Stimulated activated naive B cell treated with anti-CD40 and anti-IgM and Interleukin-4, amounts not matched to agents 10 μg/mL and 1 μg/mL and 100 μg/mL, for 72 hours (primary cell): ENCODE data around the gene ZBTB16.

ENCODE experiments used
- ATAC-seq, 2 donors: fragments of 150-1000 bp; cut with Tn5 transposase; replicated peaks; 2 replicates each; pipeline ENCODE4 v1.10.0; 2021; ENCODE audit warnings: moderate library complexity in 1 of 2
- DNase-seq: peaks from one replicate; pipeline ENCODE4 v3.0.0; 2021
- H3K27ac Mint-ChIP-seq: one replicate; pipeline ENCODE4 v1.8.0; 2022; ENCODE audit warnings: mild to moderate bottlenecking, mixed read lengths
- H3K27me3 Mint-ChIP-seq, 2 donors: one replicate each; pipeline ENCODE4 v1.8.0; 2022; ENCODE audit warnings: mixed read lengths in 2 of 2
- H3K36me3 Mint-ChIP-seq, 2 donors: one replicate each; pipeline ENCODE4 v1.8.0; 2022; ENCODE audit warnings: mixed read lengths in 2 of 2, mild to moderate bottlenecking in 1 of 2
- H3K4me1 Mint-ChIP-seq, 2 donors: one replicate each; pipeline ENCODE4 v1.8.0; 2022; ENCODE audit warnings: mixed read lengths in 2 of 2, mild to moderate bottlenecking in 1 of 2
- H3K4me3 Mint-ChIP-seq, 2 donors: one replicate each; pipeline ENCODE4 v1.8.0; 2022; ENCODE audit warnings: mild to moderate bottlenecking in 2 of 2, mixed read lengths in 2 of 2, moderate library complexity in 1 of 2
- H3K9me3 Mint-ChIP-seq, 2 donors: one replicate each; pipeline ENCODE4 v1.8.0; 2022; ENCODE audit warnings: mixed read lengths in 2 of 2, mild to moderate bottlenecking in 1 of 2

The ZBTB16 gene

DNA sequence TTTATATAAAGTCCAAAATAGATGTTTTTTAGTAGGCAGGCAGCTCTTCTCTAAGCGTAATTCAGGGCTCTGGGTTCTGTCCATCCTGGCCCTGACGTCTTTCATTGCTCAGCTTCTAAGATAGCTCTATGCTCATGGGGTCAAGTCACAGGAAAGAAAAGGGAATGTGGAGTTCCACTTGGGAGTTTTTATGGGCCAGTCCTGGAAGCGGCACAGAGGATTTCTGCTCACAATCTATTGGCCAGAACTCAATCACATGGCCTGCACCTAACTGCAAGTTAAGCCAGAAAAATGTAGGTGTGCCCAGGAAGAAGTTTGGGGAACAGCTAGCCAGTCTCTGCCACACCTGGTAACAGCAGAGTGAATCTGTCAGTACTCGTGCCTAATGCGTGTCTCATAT lies 7.4 kb upstream of the ZBTB16 start:
- H3K4me1 Mint-ChIP-seq: no peaks in the 10 kb centered on the region
- H3K9me3 Mint-ChIP-seq: no peaks in the 10 kb centered on the region
- no peak for DNase-seq
- no peak for ATAC-seq
- no peaks in the 10 kb centered on the region for H3K36me3 Mint-ChIP-seq
- peaks cover 17 to 34% of the 10 kb centered on the region in 2 donors for H3K27me3 Mint-ChIP-seq
- no peak overlapping the region for H3K4me3 Mint-ChIP-seq
- no peak overlapping the region for H3K27ac Mint-ChIP-seq

DNA sequence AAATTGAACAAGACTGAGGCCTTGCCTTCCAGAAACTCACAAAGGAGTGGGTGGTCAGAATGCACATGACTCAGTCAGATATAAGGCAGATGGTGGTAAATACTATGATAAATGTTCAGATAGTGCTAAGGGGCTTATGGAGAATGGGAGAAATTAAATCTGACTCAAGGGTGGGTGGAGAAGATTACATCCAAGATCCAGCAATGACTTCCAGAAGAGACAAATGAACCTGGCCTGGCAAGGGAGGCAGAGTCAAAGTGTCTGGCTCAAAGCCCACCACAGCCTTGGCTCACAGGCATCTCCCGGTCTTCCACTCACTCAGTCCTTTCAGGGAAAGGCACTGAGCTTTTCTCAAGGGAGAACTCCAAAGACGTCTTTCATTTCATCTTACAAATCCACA lies 6.1 kb upstream of the ZBTB16 start:
- Mint-ChIP-seq H3K27me3 (peaks cover 23 to 46% of the 10 kb centered on the region in 2 donors), H3K27ac (no peak overlapping the region), H3K4me1 (peaks cover 0 to 2% of the 10 kb centered on the region in 2 donors), H3K4me3 (no peak overlapping the region), H3K9me3 (no peaks in the 10 kb centered on the region), H3K36me3 (no peaks in the 10 kb centered on the region)
- DNase-seq (no peak), ATAC-seq (no peak)

DNA sequence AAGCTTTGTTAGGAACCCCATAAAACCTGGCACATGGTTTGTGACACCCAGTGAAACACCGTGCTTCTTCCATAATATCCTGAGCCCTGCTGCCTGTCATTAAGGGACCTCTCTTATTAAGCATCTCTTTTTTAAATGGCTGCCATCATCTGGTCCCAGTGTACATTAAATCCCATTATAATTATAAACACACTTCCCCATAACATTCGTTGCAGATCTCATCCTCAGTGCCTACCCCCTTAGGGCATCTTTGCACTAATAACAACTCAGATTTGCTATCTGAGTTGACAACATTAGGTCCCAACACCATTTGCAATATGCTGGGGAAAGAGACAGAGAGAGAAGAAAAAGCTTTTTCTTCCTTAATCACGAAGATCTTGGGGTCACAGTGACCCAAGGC lies 4.7 kb upstream of the ZBTB16 start:
- H3K36me3 Mint-ChIP-seq: peaks cover 0 to 1% of the 10 kb centered on the region in 2 donors
- ATAC-seq (no peak), DNase-seq (no peak)
- no peak overlapping the region for H3K4me3 Mint-ChIP-seq
- peaks cover 6 to 13% of the 10 kb centered on the region in 2 donors for H3K4me1 Mint-ChIP-seq
- H3K27ac Mint-ChIP-seq: no peak overlapping the region
- H3K9me3 Mint-ChIP-seq: no peaks in the 10 kb centered on the region
- peaks cover 28 to 48% of the 10 kb centered on the region in 2 donors for H3K27me3 Mint-ChIP-seq

DNA sequence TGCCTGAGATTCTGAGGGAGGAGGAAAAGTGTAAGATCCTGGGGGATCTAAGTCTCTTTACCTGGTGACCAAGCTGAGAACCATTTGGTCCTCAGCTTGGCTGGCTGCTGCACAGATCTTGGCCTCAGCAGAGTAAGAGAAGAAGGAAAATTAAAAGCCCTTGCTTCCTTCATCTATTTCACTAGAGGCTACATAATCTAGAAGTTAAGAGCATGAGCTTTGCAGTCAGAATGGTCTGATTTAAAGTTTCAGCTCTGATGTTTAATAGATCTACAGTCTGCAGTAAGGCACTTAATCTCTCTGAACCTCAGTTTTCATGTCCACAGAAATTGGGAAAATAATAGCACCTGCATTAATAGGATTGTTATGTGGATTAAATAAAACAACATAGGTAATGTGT lies 3.1 kb upstream of the ZBTB16 start:
- DNase-seq: no peak
- Mint-ChIP-seq H3K27me3 (peaks cover 29 to 40% of the 10 kb centered on the region in 2 donors), H3K9me3 (no peaks in the 10 kb centered on the region), H3K4me1 (peaks cover 9 to 22% of the 10 kb centered on the region in 2 donors), H3K36me3 (peaks cover 0 to 1% of the 10 kb centered on the region in 2 donors), H3K4me3 (no peak overlapping the region), H3K27ac (no peak overlapping the region)
- no peak for ATAC-seq

DNA sequence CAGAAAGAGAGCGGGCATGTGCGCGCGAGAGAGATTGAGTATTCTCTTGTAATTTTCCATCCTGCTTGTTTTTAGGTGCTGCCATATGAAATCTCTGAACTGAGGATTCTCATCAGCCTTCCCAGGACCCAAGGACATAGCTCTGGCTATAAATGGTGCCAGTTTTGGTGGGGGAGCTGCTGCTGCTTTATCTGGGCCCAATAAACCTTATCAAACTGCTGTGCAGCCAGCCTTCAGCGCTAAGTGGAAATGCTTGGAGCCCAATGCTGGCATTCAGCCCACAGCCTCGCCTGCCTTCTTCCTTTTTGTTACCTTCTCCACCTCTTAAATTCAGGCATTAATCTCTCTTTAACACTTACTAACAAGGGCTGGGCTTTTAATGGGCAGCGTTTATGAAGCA lies 2.4 kb upstream of the ZBTB16 start:
- Mint-ChIP-seq H3K27ac (no peak overlapping the region), H3K4me1 (peaks cover 10 to 26% of the 10 kb centered on the region in 2 donors), H3K36me3 (peaks cover 0 to 1% of the 10 kb centered on the region in 2 donors), H3K27me3 (peaks cover 33 to 37% of the 10 kb centered on the region in 2 donors), H3K4me3 (no peak overlapping the region), H3K9me3 (no peaks in the 10 kb centered on the region)
- ATAC-seq: no peak
- DNase-seq: no peak

DNA sequence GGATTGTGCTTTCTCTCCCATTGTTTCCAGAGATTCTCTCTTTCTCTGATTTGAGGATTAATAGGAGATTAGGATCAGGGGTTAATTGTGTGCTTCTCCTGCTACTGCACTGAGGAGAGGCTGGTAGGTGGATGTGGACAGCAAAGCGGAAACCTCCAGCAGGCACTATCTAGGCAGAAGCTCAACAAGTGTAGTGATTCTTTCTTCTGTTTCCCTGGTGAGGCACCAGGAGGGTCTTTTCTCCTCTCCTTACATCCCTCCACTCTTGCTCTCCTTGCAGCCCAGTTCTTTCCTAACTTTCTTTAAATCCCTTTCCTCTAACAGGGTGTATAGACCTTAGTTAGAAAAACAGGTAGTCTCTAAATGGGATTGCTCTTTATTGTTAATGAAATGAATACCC lies 1.9 kb upstream of the ZBTB16 start:
- Mint-ChIP-seq H3K27ac (peak overlapping the region; percentile 56), H3K4me1 (peaks cover 10 to 26% of the 10 kb centered on the region in 2 donors), H3K27me3 (peaks cover 29 to 37% of the 10 kb centered on the region in 2 donors), H3K9me3 (no peaks in the 10 kb centered on the region), H3K36me3 (peaks cover 0 to 1% of the 10 kb centered on the region in 2 donors), H3K4me3 (no peak overlapping the region)
- DNase-seq (no peak), ATAC-seq (no peak)

DNA sequence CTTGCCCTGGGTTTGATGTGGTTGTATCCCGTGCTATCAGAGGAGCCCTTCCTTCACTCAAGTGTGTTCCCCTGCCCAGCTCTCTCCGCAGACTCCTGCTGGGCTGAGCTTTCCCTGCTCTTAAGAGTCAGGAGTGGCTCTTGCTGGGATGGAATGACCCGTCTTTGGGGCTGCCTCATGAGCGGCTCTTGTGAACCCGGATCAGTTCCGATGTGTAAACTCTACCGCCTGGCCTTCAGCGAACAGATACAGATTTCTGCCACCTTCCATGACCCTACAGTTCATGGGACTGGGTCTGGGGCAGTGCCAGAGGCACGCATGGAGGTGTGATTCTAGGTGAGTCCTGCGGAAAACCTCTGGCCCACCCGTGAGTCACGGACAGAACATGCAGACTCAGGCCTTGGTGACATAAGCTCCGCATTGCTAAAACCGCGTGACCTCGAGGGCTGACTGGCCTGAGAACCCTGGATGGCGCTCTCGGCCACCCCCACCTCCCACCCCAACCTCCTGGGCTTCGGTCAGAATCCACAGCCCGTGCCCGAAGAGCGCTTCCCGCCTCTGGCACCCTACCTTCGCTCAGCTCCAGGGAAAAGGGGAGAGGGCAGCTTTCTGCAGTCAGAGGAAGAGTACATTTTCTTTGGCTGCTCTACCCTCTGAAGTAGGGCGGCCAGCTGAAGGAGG lies 1.3 kb upstream of the ZBTB16 start:
- peaks cover 0 to 1% of the 10 kb centered on the region in 2 donors for H3K36me3 Mint-ChIP-seq
- no peak for DNase-seq
- no peaks in the 10 kb centered on the region for H3K9me3 Mint-ChIP-seq
- ATAC-seq: no peak
- H3K4me1 Mint-ChIP-seq: peaks cover 10 to 26% of the 10 kb centered on the region in 2 donors
- H3K27ac Mint-ChIP-seq: no peak overlapping the region
- H3K4me3 Mint-ChIP-seq: no peak overlapping the region
- H3K27me3 Mint-ChIP-seq: peaks cover 29 to 37% of the 10 kb centered on the region in 2 donors

DNA sequence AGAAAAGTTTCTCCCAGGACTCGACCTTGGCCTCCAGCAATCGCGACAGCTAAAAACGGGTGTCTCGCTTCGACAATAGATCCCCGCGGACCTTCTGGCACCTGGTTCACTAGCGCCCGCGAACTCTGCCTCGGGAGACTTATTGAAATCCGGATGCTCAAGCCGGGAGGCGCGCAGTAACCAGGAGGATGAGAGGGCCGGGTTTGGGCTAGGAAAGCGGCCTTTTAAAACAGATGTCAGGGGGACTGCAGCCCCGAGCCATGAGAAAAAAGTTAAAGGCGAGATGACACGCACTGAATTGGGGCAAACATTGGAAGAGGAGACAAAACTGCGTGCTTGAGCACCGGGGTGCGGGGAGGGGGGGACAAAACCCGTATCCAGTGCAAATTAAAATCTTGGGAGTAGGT lies 637 bp upstream of the ZBTB16 start:
- ATAC-seq: no peak
- H3K27me3 Mint-ChIP-seq: peaks cover 29 to 37% of the 10 kb centered on the region in 2 donors
- H3K27ac Mint-ChIP-seq: no peak overlapping the region

DNA sequence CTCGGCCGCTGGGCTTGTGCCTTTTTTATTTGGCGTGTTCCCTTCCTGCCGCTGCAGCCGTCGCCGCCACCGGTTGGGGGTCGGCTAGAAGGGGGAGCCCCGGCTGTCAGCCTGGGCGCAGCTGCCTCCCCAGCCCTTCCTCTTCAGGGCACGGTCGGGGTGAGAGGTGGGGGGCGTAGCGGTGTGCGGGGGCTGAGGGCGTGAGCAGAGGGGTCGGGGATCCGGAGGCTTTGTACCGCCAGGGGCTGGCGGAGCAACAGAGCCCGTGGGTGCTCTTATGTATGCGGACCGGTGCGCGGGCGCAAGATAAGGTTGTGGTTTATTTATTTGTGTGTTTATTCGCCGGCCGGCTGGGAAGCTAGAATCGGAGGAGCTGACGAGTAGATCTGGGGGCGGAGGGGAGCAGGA lies 477 bp downstream of the ZBTB16 start:
- peaks cover 29 to 37% of the 10 kb centered on the region in 2 donors for H3K27me3 Mint-ChIP-seq
- peak overlapping the region; percentile 91 to 92 for H3K4me3 Mint-ChIP-seq
- peaks cover 10 to 31% of the 10 kb centered on the region in 2 donors for H3K4me1 Mint-ChIP-seq
- peak overlapping the region; percentile 51 for H3K27ac Mint-ChIP-seq
- no peaks in the 10 kb centered on the region for H3K9me3 Mint-ChIP-seq
- DNase-seq: no peak
- peak; percentile 41 to 42 for ATAC-seq
- H3K36me3 Mint-ChIP-seq: peaks cover 0 to 1% of the 10 kb centered on the region in 2 donors

More for the DNA sequence above, 637 bp upstream of the ZBTB16 start:
- Mint-ChIP-seq H3K9me3 (no peaks in the 10 kb centered on the region), H3K4me3 (peak overlapping the region; percentile 91 to 92), H3K36me3 (peaks cover 0 to 1% of the 10 kb centered on the region in 2 donors), H3K4me1 (peaks cover 10 to 26% of the 10 kb centered on the region in 2 donors)
- DNase-seq: no peak

DNA sequence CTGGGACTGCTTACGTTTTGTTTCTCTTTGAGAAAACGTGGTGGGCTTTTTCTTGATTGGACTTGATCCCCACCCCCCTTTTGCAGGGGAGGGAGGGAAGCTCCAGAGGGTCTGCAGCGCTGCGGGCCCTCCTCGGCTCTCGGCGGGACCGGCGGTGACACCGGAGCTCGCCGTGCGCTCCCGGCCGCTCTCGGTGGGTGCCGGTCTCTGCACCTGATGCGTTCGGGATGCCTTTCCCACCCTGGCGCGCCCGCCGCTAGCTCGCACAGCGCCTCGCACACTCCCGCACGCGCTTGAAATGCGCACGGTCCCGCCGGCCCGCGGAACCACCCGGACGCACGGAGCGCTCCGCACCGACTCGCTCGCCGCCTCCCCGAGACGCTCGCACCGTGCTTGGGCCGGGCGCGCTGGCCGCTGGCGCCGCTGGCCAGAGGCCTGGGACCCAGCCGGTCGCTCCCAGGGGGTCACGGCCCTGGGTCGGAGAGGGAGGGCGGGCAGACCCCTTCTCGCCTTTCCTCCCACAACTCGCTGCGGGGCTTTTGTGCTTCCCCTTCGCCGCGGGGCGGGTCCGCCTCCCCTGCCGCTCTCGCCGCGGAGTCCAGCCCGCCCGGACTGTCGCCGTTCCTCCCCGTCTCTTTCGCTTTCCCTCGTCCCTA lies 1.0 kb downstream of the ZBTB16 start:
- Mint-ChIP-seq H3K36me3 (peaks cover under 1 to 1% of the 10 kb centered on the region in 2 donors), H3K27me3 (peaks cover 29 to 37% of the 10 kb centered on the region in 2 donors), H3K9me3 (no peaks in the 10 kb centered on the region), H3K4me1 (peaks cover 10 to 36% of the 10 kb centered on the region in 2 donors), H3K4me3 (peak overlapping the region; percentile 91 to 92), H3K27ac (peak overlapping the region; percentile 51)
- peak; percentile 37 to 43 for ATAC-seq
- DNase-seq: peak; percentile 11

DNA sequence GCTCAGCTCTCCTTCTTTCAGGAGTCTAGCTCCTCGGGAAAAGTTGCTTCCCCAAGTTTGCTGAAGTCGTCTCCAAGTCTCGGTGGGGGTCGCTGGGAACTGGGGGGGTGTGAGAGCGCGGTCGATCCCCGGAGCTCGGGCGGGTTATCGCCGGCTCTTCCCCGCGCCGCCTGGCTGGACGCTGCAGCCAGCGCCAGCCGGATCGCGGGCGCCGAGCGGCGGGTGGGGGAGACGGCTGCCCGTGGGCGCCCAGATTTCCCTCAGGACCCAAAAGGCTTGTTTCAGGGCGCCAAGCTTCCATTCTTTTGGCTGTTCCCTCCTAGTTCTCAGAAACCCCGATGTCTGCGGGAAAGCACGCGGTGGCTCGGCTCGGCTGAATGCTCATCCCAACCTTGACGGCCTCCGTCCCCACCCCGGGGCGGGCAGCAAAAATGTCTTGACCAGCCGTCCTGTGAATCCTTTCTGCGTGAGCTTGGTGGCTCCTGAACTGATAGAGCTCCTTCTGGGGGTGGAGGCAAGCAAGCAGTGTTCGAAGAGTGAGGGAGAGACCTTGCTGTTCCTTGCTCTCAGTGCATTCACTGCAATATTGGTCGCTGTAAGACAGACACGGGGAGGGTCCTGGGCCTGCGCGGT lies 1.7 kb downstream of the ZBTB16 start:
- ATAC-seq: peak; percentile 27 to 35
- no peaks in the 10 kb centered on the region for H3K9me3 Mint-ChIP-seq
- H3K27me3 Mint-ChIP-seq: peaks cover 29 to 37% of the 10 kb centered on the region in 2 donors
- peaks cover 1 to 4% of the 10 kb centered on the region in 2 donors for H3K36me3 Mint-ChIP-seq
- peak overlapping the region; percentile 66 for H3K27ac Mint-ChIP-seq
- no peak for DNase-seq
- peak overlapping the region; percentile 91 to 92 for H3K4me3 Mint-ChIP-seq
- H3K4me1 Mint-ChIP-seq: peaks cover 10 to 36% of the 10 kb centered on the region in 2 donors

DNA sequence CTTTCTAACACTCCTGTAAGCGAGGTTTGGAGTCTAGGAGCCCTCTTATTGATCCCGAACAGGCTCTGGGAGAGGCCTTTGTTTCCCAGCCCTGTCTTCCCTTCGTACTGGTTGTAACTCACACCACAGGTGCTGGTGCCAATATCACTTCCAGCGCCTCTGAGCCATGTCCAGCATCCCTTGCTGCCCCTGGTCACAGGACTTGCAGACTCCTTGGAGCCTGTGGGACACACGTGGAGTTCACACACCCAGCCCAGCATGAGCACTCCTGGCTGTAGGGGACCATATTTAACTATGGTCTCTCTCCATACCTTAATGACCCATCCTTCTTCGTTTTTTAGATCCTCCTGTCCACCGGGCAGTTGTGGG lies 2.2 kb downstream of the ZBTB16 start:
- H3K36me3 Mint-ChIP-seq: peaks cover 3 to 4% of the 10 kb centered on the region in 2 donors
- H3K4me3 Mint-ChIP-seq: peak overlapping the region; percentile 91 to 92
- H3K4me1 Mint-ChIP-seq: peaks cover 10 to 36% of the 10 kb centered on the region in 2 donors
- no peaks in the 10 kb centered on the region for H3K9me3 Mint-ChIP-seq
- ATAC-seq: no peak
- no peak for DNase-seq
- H3K27me3 Mint-ChIP-seq: peaks cover 29 to 37% of the 10 kb centered on the region in 2 donors
- H3K27ac Mint-ChIP-seq: peak overlapping the region; percentile 66

DNA sequence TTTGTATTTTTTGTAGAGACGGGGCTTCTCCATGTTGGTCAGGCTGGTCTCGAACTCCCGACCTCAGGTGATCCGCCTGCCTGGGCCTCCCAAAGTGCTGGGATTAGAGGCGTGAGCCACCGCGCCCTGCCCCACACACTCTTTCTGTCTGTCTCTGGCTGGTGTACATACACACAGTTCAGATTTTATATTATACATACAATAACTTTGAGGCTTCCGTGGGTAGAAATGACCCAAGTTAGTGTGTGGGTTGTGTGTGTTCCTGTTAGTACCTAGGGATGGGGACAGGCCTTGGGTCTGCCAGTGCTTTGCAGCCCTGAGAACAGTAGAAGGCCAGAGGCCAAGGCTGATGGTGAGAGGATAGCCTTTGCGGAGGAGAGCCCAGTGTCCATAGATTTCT lies 2.8 kb downstream of the ZBTB16 start:
- H3K4me1 Mint-ChIP-seq: peaks cover 10 to 36% of the 10 kb centered on the region in 2 donors
- no peak overlapping the region for H3K4me3 Mint-ChIP-seq
- H3K27ac Mint-ChIP-seq: no peak overlapping the region
- H3K36me3 Mint-ChIP-seq: peaks cover 3 to 4% of the 10 kb centered on the region in 2 donors
- H3K27me3 Mint-ChIP-seq: peaks cover 23 to 31% of the 10 kb centered on the region in 2 donors
- H3K9me3 Mint-ChIP-seq: no peaks in the 10 kb centered on the region
- ATAC-seq (no peak), DNase-seq (no peak)

DNA sequence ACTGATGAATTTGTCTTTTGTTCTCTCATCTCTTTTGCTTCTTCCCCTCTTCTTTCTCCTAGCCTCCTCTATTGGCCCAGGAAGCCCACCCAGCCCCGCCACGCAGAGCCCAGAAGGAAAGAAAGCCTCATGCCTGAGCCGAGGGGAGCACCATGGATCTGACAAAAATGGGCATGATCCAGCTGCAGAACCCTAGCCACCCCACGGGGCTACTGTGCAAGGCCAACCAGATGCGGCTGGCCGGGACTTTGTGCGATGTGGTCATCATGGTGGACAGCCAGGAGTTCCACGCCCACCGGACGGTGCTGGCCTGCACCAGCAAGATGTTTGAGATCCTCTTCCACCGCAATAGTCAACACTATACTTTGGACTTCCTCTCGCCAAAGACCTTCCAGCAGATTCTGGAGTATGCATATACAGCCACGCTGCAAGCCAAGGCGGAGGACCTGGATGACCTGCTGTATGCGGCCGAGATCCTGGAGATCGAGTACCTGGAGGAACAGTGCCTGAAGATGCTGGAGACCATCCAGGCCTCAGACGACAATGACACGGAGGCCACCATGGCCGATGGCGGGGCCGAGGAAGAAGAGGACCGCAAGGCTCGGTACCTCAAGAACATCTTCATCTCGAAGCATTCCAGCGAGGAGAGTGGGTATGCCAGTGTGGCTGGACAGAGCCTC lies 3.8 kb downstream of the ZBTB16 start:
- Mint-ChIP-seq H3K27ac (no peak overlapping the region), H3K4me3 (no peak overlapping the region), H3K27me3 (peaks cover 13 to 21% of the 10 kb centered on the region in 2 donors), H3K36me3 (peaks cover 3 to 7% of the 10 kb centered on the region in 2 donors), H3K9me3 (no peaks in the 10 kb centered on the region), H3K4me1 (peaks cover 9 to 36% of the 10 kb centered on the region in 2 donors)
- DNase-seq (no peak), ATAC-seq (no peak)
